Skeletal muscle tissue (tissue), 4 donors: ENCODE data around the gene NKAIN4. TPM values are rescaled to one million over a fixed set of nuclear protein-coding genes. Genes with fewer than 3 reads are reported as not detected.

ENCODE experiments used
- H3K27ac ChIP-seq: one replicate; pipeline ENCODE4 v1.7.0; 2013; ENCODE audit warnings: mild to moderate bottlenecking, low read depth, low read length, inconsistent platforms
- H3K27me3 ChIP-seq, 3 donors: one replicate each; pipeline ENCODE4 v1.7.0; 2013; ENCODE audit warnings: low read length in 3 of 3; ENCODE audit not compliant: control insufficient read depth in 3 of 3, insufficient read depth in 3 of 3
- H3K36me3 ChIP-seq, 3 donors: one replicate each; pipeline ENCODE4 v1.7.0; 2013; ENCODE audit warnings: low read length in 3 of 3; ENCODE audit not compliant: control insufficient read depth in 3 of 3, insufficient read depth in 3 of 3
- H3K4me1 ChIP-seq, 3 donors: one replicate each; pipeline ENCODE4 v1.7.0; 2013; ENCODE audit warnings: low read length in 3 of 3, mild to moderate bottlenecking in 3 of 3; ENCODE audit not compliant: control insufficient read depth in 3 of 3, insufficient read depth in 3 of 3
- H3K4me3 ChIP-seq, 3 donors: one replicate each; pipeline ENCODE4 v1.7.0; 2013; ENCODE audit warnings: low read length in 3 of 3
- H3K9ac ChIP-seq, 3 donors: one replicate each; pipeline ENCODE4 v1.7.0; 2013; ENCODE audit warnings: low read length in 3 of 3, mild to moderate bottlenecking in 3 of 3, moderate library complexity in 2 of 3, low read depth in 1 of 3
- H3K9me3 ChIP-seq, 3 donors: one replicate each; pipeline ENCODE4 v1.7.0; 2013; ENCODE audit warnings: low read length in 3 of 3; ENCODE audit not compliant: control insufficient read depth in 3 of 3
- total RNA-seq: library from RNA; depleted of rRNA; stranded (reverse); fragments of >200 nt; gene quantifications from one replicate; pipeline ENCODE4 v1.2.3, GENCODE V29; 2014
- donor health status: Osteomylitis.

NKAIN4 gene
- total RNA-seq, 1 donor from 2014 or later, result 13.6 TPM

GRCh38 chr20:63295018-63295417, 40.8 kb upstream of the NKAIN4 start:
- Histone ChIP-seq H3K9me3 (no peaks in the 10 kb centered on the region), H3K27ac (no peak overlapping the region), H3K27me3 (peaks cover 45 to 71% (median 69%) of the 10 kb centered on the region in 3 donors), H3K4me3 (no peak overlapping the region), H3K36me3 (no peaks in the 10 kb centered on the region), H3K9ac (no peak overlapping the region), H3K4me1 (no peaks in the 10 kb centered on the region)

DNA sequence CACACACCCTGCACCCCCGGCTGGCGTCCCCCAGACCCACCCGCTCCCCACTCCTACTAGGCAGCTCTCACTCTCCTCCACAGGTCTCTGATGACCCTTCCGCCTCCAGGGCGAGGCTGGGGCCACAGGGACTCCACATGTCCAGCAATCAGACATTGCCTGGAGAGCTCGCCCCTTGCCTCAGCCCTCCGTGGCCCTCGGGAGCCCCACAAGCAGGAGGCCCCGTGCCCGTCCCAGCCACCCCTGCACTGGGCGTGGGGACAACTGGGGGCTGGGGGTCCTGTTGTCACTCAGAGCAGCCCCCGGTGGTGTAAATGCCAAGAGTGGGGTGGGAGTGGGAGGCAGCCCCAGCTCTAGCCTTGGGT, 40.3 kb upstream of the NKAIN4 start:
- no peak overlapping the region for H3K9ac ChIP-seq
- peaks cover 45 to 71% (median 69%) of the 10 kb centered on the region in 3 donors for H3K27me3 ChIP-seq
- H3K4me1 ChIP-seq, result no peaks in the 10 kb centered on the region
- no peak overlapping the region for H3K4me3 ChIP-seq
- no peaks in the 10 kb centered on the region for H3K36me3 ChIP-seq
- H3K9me3 ChIP-seq, result no peaks in the 10 kb centered on the region
- H3K27ac ChIP-seq, result no peak overlapping the region

- Histone ChIP-seq H3K36me3 (no peaks in the 10 kb centered on the region), H3K27ac (no peak overlapping the region), H3K9me3 (no peaks in the 10 kb centered on the region), H3K27me3 (peaks cover 40 to 68% (median 64%) of the 10 kb centered on the region in 3 donors), H3K4me1 (no peaks in the 10 kb centered on the region), H3K4me3 (no peak overlapping the region), H3K9ac (no peak overlapping the region)
These were observed 39.7 kb upstream of the NKAIN4 start for GRCh38 chr20:63293871-63294535.

GRCh38 chr20:63293456-63293855, 39.2 kb upstream of the NKAIN4 start:
- no peaks in the 10 kb centered on the region for H3K4me1 ChIP-seq

DNA sequence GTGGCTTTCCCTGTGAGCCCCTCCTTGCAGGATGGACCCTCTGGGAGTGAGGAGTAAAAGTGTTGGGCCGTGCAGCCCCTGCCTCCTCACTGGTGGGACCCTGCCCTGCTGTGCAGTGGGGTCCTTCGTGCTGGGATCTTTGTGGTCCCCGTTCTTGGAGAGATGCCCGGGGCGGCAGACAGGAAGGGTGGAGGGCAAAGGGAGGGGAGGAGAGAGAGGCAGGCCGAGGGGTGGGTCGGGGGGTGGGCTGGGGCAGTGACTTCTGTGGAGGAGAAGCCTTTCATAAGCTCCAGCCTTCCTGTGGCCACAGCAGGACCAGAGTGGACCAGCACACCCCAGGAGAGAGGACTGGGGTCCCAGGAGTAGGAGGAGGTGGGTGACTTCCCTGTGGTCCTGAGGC, 38.6 kb upstream of the NKAIN4 start, which contains the start of gene COL20A1:
TSS of gene COL20A1 (plus strand) at position 283 of the 400 bp plus-strand sequence. CDS start 1,922 bp downstream, outside the sequence.
- H3K36me3 ChIP-seq, result peaks cover 8 to 11% (median 9%) of the 10 kb centered on the region in 3 donors
- no peaks in the 10 kb centered on the region for H3K9me3 ChIP-seq
- no peaks in the 10 kb centered on the region for H3K4me1 ChIP-seq
- H3K27me3 ChIP-seq, result peaks cover 31 to 57% (median 54%) of the 10 kb centered on the region in 3 donors
- H3K9ac ChIP-seq, result no peak within 1 kb of the TSS
- no peak within 1 kb of the TSS for H3K4me3 ChIP-seq
- H3K27ac ChIP-seq, result no peak within 1 kb of the TSS

More at GRCh38 chr20:63293456-63293855, 39.2 kb upstream of the NKAIN4 start:
- peaks cover 35 to 62% (median 59%) of the 10 kb centered on the region in 3 donors for H3K27me3 ChIP-seq
- no peak overlapping the region for H3K4me3 ChIP-seq
- no peak overlapping the region for H3K27ac ChIP-seq
- H3K9me3 ChIP-seq, result no peaks in the 10 kb centered on the region
- no peak overlapping the region for H3K9ac ChIP-seq
- peaks cover 4 to 5% (median 4%) of the 10 kb centered on the region in 3 donors for H3K36me3 ChIP-seq

- Histone ChIP-seq H3K36me3 (peaks cover 10 to 14% (median 13%) of the 10 kb centered on the region in 3 donors), H3K4me3 (no peak overlapping the region), H3K27me3 (peaks cover 25 to 51% (median 47%) of the 10 kb centered on the region in 3 donors), H3K9me3 (no peaks in the 10 kb centered on the region), H3K9ac (no peak overlapping the region), H3K4me1 (no peaks in the 10 kb centered on the region), H3K27ac (no peak overlapping the region)
These were observed 38.0 kb upstream of the NKAIN4 start for GRCh38 chr20:63292292-63292701.

- Histone ChIP-seq H3K36me3 (peaks cover 12 to 14% (median 13%) of the 10 kb centered on the region in 3 donors), H3K9ac (no peak overlapping the region), H3K4me1 (no peaks in the 10 kb centered on the region), H3K27ac (no peak overlapping the region), H3K27me3 (peaks cover 22 to 46% (median 43%) of the 10 kb centered on the region in 3 donors), H3K4me3 (no peak overlapping the region), H3K9me3 (no peaks in the 10 kb centered on the region)
These were observed 37.5 kb upstream of the NKAIN4 start for GRCh38 chr20:63291811-63292210.

DNA sequence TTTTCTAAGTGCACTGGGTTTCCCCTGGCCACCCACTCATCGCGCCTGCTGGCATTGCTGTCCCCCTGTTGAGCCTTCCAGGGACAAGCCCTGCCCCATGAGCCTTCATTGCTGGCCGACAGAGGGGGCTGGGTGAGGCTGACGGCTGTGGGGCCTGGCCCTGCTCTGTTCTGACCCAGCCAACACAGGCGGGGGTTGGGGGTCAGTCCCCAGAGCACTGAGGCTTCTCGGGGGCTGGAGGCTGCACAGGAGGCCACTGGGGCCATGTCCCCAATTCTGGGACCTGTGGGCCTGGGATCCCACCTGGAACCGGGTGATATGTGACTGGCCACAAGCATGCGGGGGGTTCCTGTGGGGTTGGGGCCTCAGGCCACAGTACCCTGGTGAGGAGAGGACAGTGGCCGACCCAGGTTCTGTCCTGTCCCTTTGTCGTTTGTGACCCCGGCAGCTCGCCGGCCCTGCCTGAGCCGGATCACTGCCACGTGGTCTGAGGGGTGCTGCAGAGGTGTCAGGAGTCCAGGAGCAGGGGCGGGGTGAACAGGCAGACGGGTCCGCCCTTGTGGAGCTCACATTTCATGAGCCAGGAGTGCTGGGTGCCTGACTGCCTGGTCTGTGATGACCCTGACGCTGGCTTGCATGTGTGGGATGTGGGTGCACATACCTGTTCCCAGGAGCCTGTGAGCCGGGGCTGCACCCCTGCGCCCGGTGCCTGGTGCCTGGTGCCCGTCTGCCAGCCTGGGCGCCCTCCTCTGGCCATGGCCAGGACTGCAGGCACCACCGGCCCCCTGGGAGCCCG, 36.6 kb upstream of the NKAIN4 start:
- Histone ChIP-seq H3K4me1 (no peaks in the 10 kb centered on the region), H3K27me3 (peaks cover 18 to 38% (median 36%) of the 10 kb centered on the region in 3 donors), H3K9me3 (no peaks in the 10 kb centered on the region), H3K9ac (no peak overlapping the region), H3K36me3 (peaks cover 16 to 17% (median 17%) of the 10 kb centered on the region in 3 donors), H3K4me3 (no peak overlapping the region), H3K27ac (no peak overlapping the region)

DNA sequence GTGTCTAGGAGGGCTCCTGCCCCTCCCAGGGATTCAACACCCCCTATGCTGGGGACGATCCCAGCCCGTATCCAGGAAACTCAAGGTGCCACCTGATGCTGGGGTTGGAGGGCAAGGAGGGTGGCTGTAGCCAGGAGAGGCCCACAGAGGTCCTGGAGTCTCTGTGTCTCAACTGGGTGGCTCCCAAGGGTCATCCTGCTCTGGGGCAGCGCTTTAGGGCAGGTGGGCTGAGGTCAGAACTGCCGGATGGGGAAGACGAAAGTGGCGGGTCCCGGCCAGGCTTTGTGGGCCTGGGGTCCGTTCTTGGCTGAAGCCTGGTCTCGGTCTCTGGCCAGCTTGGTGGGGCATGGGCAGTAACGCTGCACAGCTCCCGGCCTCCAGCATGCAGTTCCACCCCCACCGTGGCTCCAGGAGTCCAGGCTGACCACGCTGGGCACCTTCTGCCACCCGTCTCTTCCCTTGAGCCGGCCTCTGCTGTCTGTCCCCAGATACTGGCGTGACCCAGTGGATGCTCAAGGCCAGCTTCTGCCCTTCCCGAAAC, 35.9 kb upstream of the NKAIN4 start:
- H3K36me3 ChIP-seq, result peaks cover 18 to 21% (median 21%) of the 10 kb centered on the region in 3 donors
- no peak overlapping the region for H3K9ac ChIP-seq
- no peaks in the 10 kb centered on the region for H3K9me3 ChIP-seq
- no peak overlapping the region for H3K4me3 ChIP-seq
- H3K4me1 ChIP-seq, result no peaks in the 10 kb centered on the region
- no peak overlapping the region for H3K27ac ChIP-seq
- peaks cover 12 to 31% (median 29%) of the 10 kb centered on the region in 3 donors for H3K27me3 ChIP-seq
